ENCODE results near the gene PASK. TPM values are rescaled to one million over a fixed set of nuclear protein-coding genes. Genes with fewer than 3 reads are reported as not detected.

Gene PASK
- total RNA-seq, 1 experiment from 2014 or later, result 45.8 TPM

GRCh38 chr2:241110607-241111439 is 38.4 kb downstream of the PASK start:
- CTCF ChIA-PET, result no interaction called here

GRCh38 chr2:241110089-241110606 is 39.1 kb downstream of the PASK start:
- no peak overlapping the region for H3K4me2 ChIP-seq (ENCODE audit: low read length)
- POLR2A ChIA-PET, result no interaction called here
- ATAC-seq (no peak), DNase-seq (ENCODE audit: low read depth, low spot score) (no peak)
- no peak overlapping the region for H3K9ac ChIP-seq (ENCODE audit: low read length)
- no peaks in the 10 kb centered on the region for H4K20me1 ChIP-seq (ENCODE audit: insufficient read depth)
- H3K27me3 ChIP-seq (ENCODE audit: insufficient read depth, low read length), result no peaks in the 10 kb centered on the region
- H3K27ac ChIP-seq (ENCODE audit: low read depth, low read length), result no peak overlapping the region
- H3K79me2 ChIP-seq (ENCODE audit: insufficient read depth, low read length), result no peaks in the 10 kb centered on the region
- CTCF ChIA-PET, result no interaction called here
- intact Hi-C loops (cut with micrococcal nuclease), result no loop called here
- no peak overlapping the region for H3K4me3 ChIP-seq (replicated peaks in 1 of 2; ENCODE audit: low read depth in 1 of 2, low read length in 2 of 2)
- no peak overlapping the region for H2AFZ ChIP-seq (ENCODE audit: low read depth, low read length, poor library complexity, severe bottlenecking)
- H3K4me1 ChIP-seq (ENCODE audit: control insufficient read depth in 1 of 2, insufficient read depth in 2 of 2, low read length in 2 of 2), result no peaks in the 10 kb centered on the region
- no TSS peak for BruUV-seq (replicated peaks)
- RAD21 ChIA-PET (ENCODE audit: low non-redundant PET in 1 of 2, low total read pairs in 2 of 2, uncharacterized antibody in 2 of 2, unreplicated experiment in 2 of 2), result no interaction called here
- no peaks in the 10 kb centered on the region for H3K9me2 ChIP-seq (ENCODE audit: insufficient read depth)
- H3K9me3 ChIP-seq (ENCODE audit: control insufficient read depth in 1 of 2, insufficient read depth in 1 of 2, low read depth in 1 of 2, low read length in 2 of 2), result no peaks in the 10 kb centered on the region
- H3K36me3 ChIP-seq (ENCODE audit: control insufficient read depth in 1 of 2, insufficient read depth in 2 of 2, low read length in 2 of 2), result peaks cover 0 to 4% of the 10 kb centered on the region in 2 experiments; a peak in 1 of 4 replicates
- TF ChIP-seq POLR2A (IDR thresholded peaks at IDR 0.05; ENCODE audit: borderline replicate concordance, extremely low read depth, insufficient read depth, insufficient read length) (no peak), CEBPB (IDR thresholded peaks at IDR 0.05; ENCODE audit: low read depth) (no peak), MAX (IDR thresholded peaks at IDR 0.05) (no peak), TCF7L2 (IDR thresholded peaks at IDR 0.05; ENCODE audit: borderline replicate concordance, extremely low read depth, insufficient read depth, insufficient read length) (no peak), REST (IDR thresholded peaks at IDR 0.05; ENCODE audit: low read depth) (no peak), CTCF (IDR thresholded peaks at IDR 0.05 in 2 of 3, conservative IDR thresholded peaks at IDR 0.05 in 1 of 3; ENCODE audit: borderline replicate concordance in 1 of 3, insufficient read depth in 1 of 3, low read depth in 2 of 3, low read length in 2 of 3) (no peak), RAD21 (IDR thresholded peaks at IDR 0.05; ENCODE audit: low read depth) (no peak), ZNF274 (IDR thresholded peaks at IDR 0.05; ENCODE audit: low read depth, low read length) (no peak)

More at GRCh38 chr2:241110607-241111439, 38.4 kb downstream of the PASK start:
- ChIA-PET RAD21 (ENCODE audit: low non-redundant PET in 1 of 2, low total read pairs in 2 of 2, uncharacterized antibody in 2 of 2, unreplicated experiment in 2 of 2) (no interaction called here), POLR2A (no interaction called here)
- Histone ChIP-seq H3K9me3 (ENCODE audit: control insufficient read depth in 1 of 2, insufficient read depth in 1 of 2, low read depth in 1 of 2, low read length in 2 of 2) (no peaks in the 10 kb centered on the region), H3K36me3 (ENCODE audit: control insufficient read depth in 1 of 2, insufficient read depth in 2 of 2, low read length in 2 of 2) (peaks cover 0 to 4% of the 10 kb centered on the region in 2 experiments; a peak in 1 of 4 replicates), H3K4me2 (ENCODE audit: low read length) (no peak overlapping the region), H3K27ac (ENCODE audit: low read depth, low read length) (no peak overlapping the region), H2AFZ (ENCODE audit: low read depth, low read length, poor library complexity, severe bottlenecking) (no peak overlapping the region), H4K20me1 (ENCODE audit: insufficient read depth) (no peaks in the 10 kb centered on the region), H3K4me1 (ENCODE audit: control insufficient read depth in 1 of 2, insufficient read depth in 2 of 2, low read length in 2 of 2) (no peaks in the 10 kb centered on the region), H3K9ac (ENCODE audit: low read length) (no peak overlapping the region), H3K27me3 (ENCODE audit: insufficient read depth, low read length) (no peaks in the 10 kb centered on the region), H3K79me2 (ENCODE audit: insufficient read depth, low read length) (no peaks in the 10 kb centered on the region), H3K4me3 (replicated peaks in 1 of 2; ENCODE audit: low read depth in 1 of 2, low read length in 2 of 2) (no peak overlapping the region), H3K9me2 (ENCODE audit: insufficient read depth) (no peaks in the 10 kb centered on the region)
- no peak for TF ChIP-seq MAX (IDR thresholded peaks at IDR 0.05)
- TF ChIP-seq YY1 (IDR thresholded peaks at IDR 0.05; ENCODE audit: extremely low read depth, insufficient replicate concordance, low read depth, low read length), result no peak
- no peak for TF ChIP-seq ATF3 (IDR thresholded peaks at IDR 0.05)
- no peak for ATAC-seq
- BruUV-seq (replicated peaks), result no TSS peak
- intact Hi-C loops (cut with micrococcal nuclease), result no loop called here
- no peak for DNase-seq (ENCODE audit: low read depth, low spot score)

Measured in HCT116 (cell line).